ENCODE measurements around the gene PHF24.

PHF24 gene

DNA sequence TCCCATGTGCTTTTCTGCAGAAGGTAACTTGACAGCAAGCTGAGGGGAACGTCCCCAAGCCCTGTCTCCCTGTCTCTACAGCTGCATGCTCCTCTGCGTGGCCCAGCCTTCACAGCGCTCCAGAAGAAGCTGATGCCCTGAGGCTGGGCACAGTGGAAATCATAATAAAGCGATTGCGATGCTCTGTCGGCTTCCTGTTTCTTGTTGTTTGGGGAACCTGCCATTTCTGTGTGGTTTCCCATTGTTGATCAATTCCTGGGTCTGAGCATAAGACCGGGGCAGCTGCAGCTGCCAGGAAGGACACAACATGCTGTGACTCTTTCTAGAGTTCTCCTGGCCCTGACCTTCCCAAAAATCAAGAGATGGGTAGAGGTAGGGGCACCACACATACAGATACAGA is 24.3 kb downstream of the PHF24 start:
- no peak overlapping the region for H4K12ac ChIP-seq (ENCODE audit: low read depth, low read length)
- no peak overlapping the region for H4K8ac ChIP-seq (ENCODE audit: low read depth, low read length)
- DNase-seq: no peak
- no peak overlapping the region for H3K27ac ChIP-seq (ENCODE audit: low read depth, low read length)
- H2BK5ac ChIP-seq (ENCODE audit: low read depth, low read length, poor library complexity): no peak overlapping the region
- no peaks in the 10 kb centered on the region for H3K79me1 ChIP-seq (ENCODE audit: low read length)
- no peaks in the 10 kb centered on the region for H3K36me3 ChIP-seq (ENCODE audit: control insufficient read depth in 1 of 2, insufficient read depth in 2 of 2, low read length in 2 of 2)
- no peak overlapping the region for H3K4me2 ChIP-seq (ENCODE audit: low read length)
- no CpG with 5 or more reads among the region's 7 CpGs for WGBS (ENCODE audit: extremely low coverage, insufficient coverage, insufficient read length)
- no peak overlapping the region for H2BK12ac ChIP-seq (ENCODE audit: low read length)
- no peak overlapping the region for H2AFZ ChIP-seq (ENCODE audit: insufficient read depth, low read length, poor library complexity)
- no peak overlapping the region for H3K4ac ChIP-seq (ENCODE audit: low read depth, low read length)
- H3K79me2 ChIP-seq (ENCODE audit: control insufficient read depth, insufficient read depth, low read length, poor library complexity): no peaks in the 10 kb centered on the region
- no peak overlapping the region for H2AK5ac ChIP-seq (ENCODE audit: low read length)
- H3K4me1 ChIP-seq (ENCODE audit: control insufficient read depth in 1 of 2, insufficient read depth in 2 of 2, low read length in 2 of 2): no peaks in the 10 kb centered on the region
- no peak overlapping the region for H3K23ac ChIP-seq (ENCODE audit: low read length)
- H3K9me3 ChIP-seq (ENCODE audit: insufficient read depth, low read depth, low read length): peaks cover 2% of the 10 kb centered on the region
- no peaks in the 10 kb centered on the region for H3K27me3 ChIP-seq (ENCODE audit: insufficient read depth, low read length)
- no peak overlapping the region for H3K14ac ChIP-seq (ENCODE audit: low read length)
- no peak overlapping the region for H2BK120ac ChIP-seq (ENCODE audit: insufficient read depth, low read length, poor library complexity)
- H3K18ac ChIP-seq (ENCODE audit: low read length): no peak overlapping the region
- no peak overlapping the region for H4K91ac ChIP-seq (ENCODE audit: low read depth, low read length)
- H3K9ac ChIP-seq (ENCODE audit: low read length): no peak overlapping the region
- H3K4me3 ChIP-seq (ENCODE audit: low read depth, low read length): no peak overlapping the region

DNA sequence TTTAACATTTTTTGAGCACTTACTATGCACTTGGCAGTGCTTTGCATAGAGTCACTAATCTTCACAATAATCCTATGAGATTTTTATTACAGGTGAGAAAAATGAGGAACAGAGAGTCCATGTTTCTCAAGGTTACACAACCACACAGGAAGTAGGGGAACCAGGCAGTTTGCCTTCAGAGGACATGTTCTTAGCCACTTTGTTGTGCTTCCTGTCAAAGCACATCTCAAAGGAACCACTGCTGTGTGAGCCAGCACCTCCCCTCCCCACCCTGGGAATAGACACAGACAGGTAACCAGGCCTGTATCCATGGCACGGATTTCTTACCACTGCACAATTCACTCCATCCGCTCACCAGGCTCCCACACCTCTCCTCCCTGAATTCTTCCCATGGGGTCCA is 25.1 kb downstream of the PHF24 start:
- no peaks in the 10 kb centered on the region for H3K79me1 ChIP-seq (ENCODE audit: low read length)
- no peak overlapping the region for H4K8ac ChIP-seq (ENCODE audit: low read depth, low read length)
- no peak overlapping the region for H3K14ac ChIP-seq (ENCODE audit: low read length)
- H4K91ac ChIP-seq (ENCODE audit: low read depth, low read length): no peak overlapping the region
- H2BK5ac ChIP-seq (ENCODE audit: low read depth, low read length, poor library complexity): no peak overlapping the region
- no peak overlapping the region for H2AK5ac ChIP-seq (ENCODE audit: low read length)
- no peak overlapping the region for H3K23ac ChIP-seq (ENCODE audit: low read length)
- no peak overlapping the region for H3K27ac ChIP-seq (ENCODE audit: low read depth, low read length)
- no peaks in the 10 kb centered on the region for H3K4me1 ChIP-seq (ENCODE audit: control insufficient read depth in 1 of 2, insufficient read depth in 2 of 2, low read length in 2 of 2)
- H2BK120ac ChIP-seq (ENCODE audit: insufficient read depth, low read length, poor library complexity): no peak overlapping the region
- H3K27me3 ChIP-seq (ENCODE audit: insufficient read depth, low read length): no peaks in the 10 kb centered on the region
- H3K4me2 ChIP-seq (ENCODE audit: low read length): no peak overlapping the region
- H3K18ac ChIP-seq (ENCODE audit: low read length): no peak overlapping the region
- no peak overlapping the region for H3K9ac ChIP-seq (ENCODE audit: low read length)
- no peak for DNase-seq
- H2AFZ ChIP-seq (ENCODE audit: insufficient read depth, low read length, poor library complexity): no peak overlapping the region
- H2BK12ac ChIP-seq (ENCODE audit: low read length): no peak overlapping the region
- no peak overlapping the region for H3K4ac ChIP-seq (ENCODE audit: low read depth, low read length)
- no peaks in the 10 kb centered on the region for H3K36me3 ChIP-seq (ENCODE audit: control insufficient read depth in 1 of 2, insufficient read depth in 2 of 2, low read length in 2 of 2)
- H3K4me3 ChIP-seq (ENCODE audit: low read depth, low read length): no peak overlapping the region
- H4K12ac ChIP-seq (ENCODE audit: low read depth, low read length): no peak overlapping the region
- no CpG with 5 or more reads among the region's 2 CpGs for WGBS (ENCODE audit: extremely low coverage, insufficient coverage, insufficient read length)
- no peaks in the 10 kb centered on the region for H3K79me2 ChIP-seq (ENCODE audit: control insufficient read depth, insufficient read depth, low read length, poor library complexity)
- peaks cover 3% of the 10 kb centered on the region for H3K9me3 ChIP-seq (ENCODE audit: insufficient read depth, low read depth, low read length)

DNA sequence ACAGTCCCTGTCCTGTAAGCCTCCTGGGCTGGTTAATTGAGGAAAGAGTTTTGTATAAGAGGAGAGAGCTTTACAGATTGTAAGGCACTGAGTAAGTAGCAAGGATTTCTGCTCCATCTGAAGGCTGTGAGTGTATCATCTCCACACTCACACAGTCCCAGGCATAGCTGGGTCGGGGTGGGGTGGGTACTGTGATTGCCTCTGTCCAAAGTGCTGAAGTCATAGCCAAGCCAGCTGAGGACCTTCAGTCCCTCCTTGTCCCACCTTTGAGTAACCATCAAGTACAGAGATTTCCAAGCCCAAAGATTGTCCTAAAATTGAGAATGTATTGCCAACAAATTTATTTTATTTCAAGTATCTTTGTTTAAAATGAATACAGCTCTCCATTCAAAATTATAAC is 26.0 kb downstream of the PHF24 start:
- no peak overlapping the region for H3K27ac ChIP-seq (ENCODE audit: low read depth, low read length)
- no peak overlapping the region for H4K8ac ChIP-seq (ENCODE audit: low read depth, low read length)
- peaks cover 0 to 4% of the 10 kb centered on the region in 2 experiments for H3K4me1 ChIP-seq (ENCODE audit: control insufficient read depth in 1 of 2, insufficient read depth in 2 of 2, low read length in 2 of 2)
- no peak overlapping the region for H3K9ac ChIP-seq (ENCODE audit: low read length)
- H2AK5ac ChIP-seq (ENCODE audit: low read length): no peak overlapping the region
- no peak overlapping the region for H4K12ac ChIP-seq (ENCODE audit: low read depth, low read length)
- H3K9me3 ChIP-seq (ENCODE audit: insufficient read depth, low read depth, low read length): peaks cover 3% of the 10 kb centered on the region
- H3K27me3 ChIP-seq (ENCODE audit: insufficient read depth, low read length): no peaks in the 10 kb centered on the region
- H3K18ac ChIP-seq (ENCODE audit: low read length): no peak overlapping the region
- H2BK5ac ChIP-seq (ENCODE audit: low read depth, low read length, poor library complexity): no peak overlapping the region
- WGBS (ENCODE audit: extremely low coverage, insufficient coverage, insufficient read length): no CpG with 5 or more reads among the region's 1 CpG
- no peak overlapping the region for H3K14ac ChIP-seq (ENCODE audit: low read length)
- H2BK120ac ChIP-seq (ENCODE audit: insufficient read depth, low read length, poor library complexity): no peak overlapping the region
- no peaks in the 10 kb centered on the region for H3K79me1 ChIP-seq (ENCODE audit: low read length)
- no peak overlapping the region for H3K4me3 ChIP-seq (ENCODE audit: low read depth, low read length)
- H2BK12ac ChIP-seq (ENCODE audit: low read length): no peak overlapping the region
- no peak overlapping the region for H3K23ac ChIP-seq (ENCODE audit: low read length)
- H3K4me2 ChIP-seq (ENCODE audit: low read length): no peak overlapping the region
- no peak overlapping the region for H2AFZ ChIP-seq (ENCODE audit: insufficient read depth, low read length, poor library complexity)
- no peak overlapping the region for H3K4ac ChIP-seq (ENCODE audit: low read depth, low read length)
- no peaks in the 10 kb centered on the region for H3K79me2 ChIP-seq (ENCODE audit: control insufficient read depth, insufficient read depth, low read length, poor library complexity)
- peak in 1 of 2 donors; percentile 35 for DNase-seq
- no peaks in the 10 kb centered on the region for H3K36me3 ChIP-seq (ENCODE audit: control insufficient read depth in 1 of 2, insufficient read depth in 2 of 2, low read length in 2 of 2)
- no peak overlapping the region for H4K91ac ChIP-seq (ENCODE audit: low read depth, low read length)

DNA sequence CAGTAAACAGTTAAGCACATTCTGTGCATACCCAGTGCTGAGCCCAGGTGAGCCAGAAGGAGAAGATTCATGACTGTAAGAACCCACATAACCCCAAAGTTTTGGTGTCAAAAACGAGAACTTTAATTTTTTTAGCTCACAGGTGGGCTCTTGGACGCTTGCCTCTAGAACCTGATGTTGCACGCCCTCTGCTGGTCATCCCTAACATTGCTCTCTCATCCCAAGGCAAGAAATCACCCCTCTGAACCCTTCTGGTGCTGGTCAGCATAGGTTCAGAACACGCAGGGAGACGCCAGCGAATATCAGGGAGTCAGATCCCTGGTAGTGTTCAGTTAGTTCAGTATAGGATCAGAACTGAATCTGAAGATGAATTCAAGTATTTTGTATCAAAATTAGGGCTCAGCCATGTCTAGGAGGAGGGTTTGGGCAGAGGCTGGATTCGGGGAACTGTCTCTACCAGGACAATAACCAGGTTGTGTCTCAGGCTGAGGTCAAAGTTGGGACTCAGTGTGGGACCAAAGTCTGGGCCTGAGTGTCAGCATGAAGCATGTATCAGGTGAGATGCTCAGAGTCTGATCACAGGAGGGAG is 27.3 kb downstream of the PHF24 start:
- WGBS (ENCODE audit: extremely low coverage, insufficient coverage, insufficient read length): no CpG with 5 or more reads among the region's 7 CpGs
- DNase-seq: peak; percentile 53 to 90
- Histone ChIP-seq H4K8ac (ENCODE audit: low read depth, low read length) (no peak overlapping the region), H3K36me3 (ENCODE audit: control insufficient read depth in 1 of 2, insufficient read depth in 2 of 2, low read length in 2 of 2) (no peaks in the 10 kb centered on the region), H3K79me1 (ENCODE audit: low read length) (peaks cover 6% of the 10 kb centered on the region), H3K4me3 (ENCODE audit: low read depth, low read length) (no peak overlapping the region), H3K18ac (ENCODE audit: low read length) (no peak overlapping the region), H4K91ac (ENCODE audit: low read depth, low read length) (no peak overlapping the region), H3K4me1 (ENCODE audit: control insufficient read depth in 1 of 2, insufficient read depth in 2 of 2, low read length in 2 of 2) (peaks cover 3 to 8% of the 10 kb centered on the region in 2 experiments), H3K14ac (ENCODE audit: low read length) (no peak overlapping the region), H3K4me2 (ENCODE audit: low read length) (no peak overlapping the region), H2AK5ac (ENCODE audit: low read length) (no peak overlapping the region), H3K27me3 (ENCODE audit: insufficient read depth, low read length) (no peaks in the 10 kb centered on the region), H2BK120ac (ENCODE audit: insufficient read depth, low read length, poor library complexity) (no peak overlapping the region), H3K79me2 (ENCODE audit: control insufficient read depth, insufficient read depth, low read length, poor library complexity) (peaks cover 2% of the 10 kb centered on the region), H3K27ac (ENCODE audit: low read depth, low read length) (no peak overlapping the region), H2BK12ac (ENCODE audit: low read length) (no peak overlapping the region), H2AFZ (ENCODE audit: insufficient read depth, low read length, poor library complexity) (no peak overlapping the region), H3K23ac (ENCODE audit: low read length) (peak overlapping the region; percentile 29), H2BK5ac (ENCODE audit: low read depth, low read length, poor library complexity) (no peak overlapping the region), H3K9me3 (ENCODE audit: insufficient read depth, low read depth, low read length) (peaks cover 3% of the 10 kb centered on the region), H3K4ac (ENCODE audit: low read depth, low read length) (no peak overlapping the region), H3K9ac (ENCODE audit: low read length) (peak overlapping the region; percentile 17), H4K12ac (ENCODE audit: low read depth, low read length) (no peak overlapping the region)

Data from trophoblast cell (in vitro differentiated cells and primary cell).